GM12878 (cell line): ENCODE results near the gene LGALS1.

ENCODE experiments used
- ETV6 ChIP-seq, 2 experiments: fragments of 450-650 bp in 1 of 2; IDR thresholded peaks in 1 of 2; conservative IDR thresholded peaks in 1 of 2; 2 replicates each; pipeline ENCODE4 v1.6.1; 2014; ENCODE audit warnings: antibody characterized with exemption in 1 of 2, borderline replicate concordance in 1 of 2, low read depth in 1 of 2, mild to moderate bottlenecking in 1 of 2, moderate library complexity in 1 of 2
- EZH2 ChIP-seq: IDR thresholded peaks from 2 replicates; pipeline ENCODE4 v1.6.1; 2012; ENCODE audit warnings: low read depth, mild to moderate bottlenecking, control low read depth, inconsistent platforms, low read length, borderline replicate concordance; ENCODE audit not compliant: control insufficient read depth
- HDAC6 ChIP-seq: fragments of 200-600 bp; sonication (generic); IDR thresholded peaks from one replicate; pipeline ENCODE4 v1.8.0; 2017; ENCODE audit warnings: antibody characterized with exemption; ENCODE audit not compliant: unreplicated experiment
- TF ChIP-seq, protein P1 (sequence below), 3 experiments: IDR thresholded peaks in 2 of 3; conservative IDR thresholded peaks in 1 of 3; 2 replicates each; pipeline ENCODE4 v1.5.1; 2011; ENCODE audit warnings: low read depth in 3 of 3, low read length in 3 of 3, mild to moderate bottlenecking in 3 of 3, control low read depth in 2 of 3, moderate library complexity in 2 of 3, inconsistent platforms in 1 of 3, mixed read lengths in 1 of 3; ENCODE audit not compliant: control insufficient read depth in 2 of 3, insufficient read depth in 1 of 3; ENCODE audit errors: extremely low read depth in 1 of 3
- TF ChIP-seq, protein P2 (sequence below): fragments of 450-650 bp; IDR thresholded peaks from 2 replicates; pipeline ENCODE4 v1.6.1; 2016; ENCODE audit warnings: mild to moderate bottlenecking

DNA sequence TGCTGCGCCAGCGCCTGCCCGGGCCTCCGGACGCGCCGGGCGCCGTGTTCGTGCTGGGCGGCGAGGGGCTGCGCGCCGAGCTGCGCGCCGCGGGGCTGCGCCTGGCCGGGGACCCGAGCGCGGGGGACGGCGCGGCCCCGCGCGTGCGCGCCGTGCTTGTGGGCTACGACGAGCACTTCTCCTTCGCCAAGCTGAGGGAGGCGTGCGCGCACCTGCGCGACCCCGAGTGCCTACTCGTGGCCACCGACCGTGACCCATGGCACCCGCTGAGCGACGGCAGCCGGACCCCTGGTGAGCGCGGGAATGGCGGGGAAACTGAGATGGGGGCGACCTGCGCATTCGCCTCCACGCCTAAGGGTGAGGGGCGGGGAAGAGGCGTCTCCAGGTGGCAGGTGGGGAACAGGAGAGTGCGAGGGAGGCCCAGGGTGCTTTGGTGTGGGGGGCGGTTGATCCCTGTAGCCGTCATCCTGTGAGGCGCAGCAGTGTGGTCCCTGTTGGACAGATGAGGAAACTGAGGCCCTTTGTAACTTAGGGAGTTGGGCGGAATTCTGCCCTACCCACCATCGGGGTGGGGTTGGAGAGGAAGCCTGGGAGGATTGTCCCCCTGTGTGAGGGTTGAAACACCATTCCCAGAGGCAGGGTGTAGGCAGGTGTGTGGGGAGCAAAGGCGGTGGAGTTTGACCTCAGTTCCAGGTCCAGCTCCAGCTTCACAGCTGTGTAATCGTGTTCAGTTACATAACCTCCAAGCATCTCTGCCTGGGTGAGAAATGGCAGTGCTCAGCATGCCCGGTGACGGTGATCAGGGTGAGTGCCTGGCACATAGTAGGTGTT lies 16.2 kb upstream of the LGALS1 start:
- TF ChIP-seq, protein P1, sequence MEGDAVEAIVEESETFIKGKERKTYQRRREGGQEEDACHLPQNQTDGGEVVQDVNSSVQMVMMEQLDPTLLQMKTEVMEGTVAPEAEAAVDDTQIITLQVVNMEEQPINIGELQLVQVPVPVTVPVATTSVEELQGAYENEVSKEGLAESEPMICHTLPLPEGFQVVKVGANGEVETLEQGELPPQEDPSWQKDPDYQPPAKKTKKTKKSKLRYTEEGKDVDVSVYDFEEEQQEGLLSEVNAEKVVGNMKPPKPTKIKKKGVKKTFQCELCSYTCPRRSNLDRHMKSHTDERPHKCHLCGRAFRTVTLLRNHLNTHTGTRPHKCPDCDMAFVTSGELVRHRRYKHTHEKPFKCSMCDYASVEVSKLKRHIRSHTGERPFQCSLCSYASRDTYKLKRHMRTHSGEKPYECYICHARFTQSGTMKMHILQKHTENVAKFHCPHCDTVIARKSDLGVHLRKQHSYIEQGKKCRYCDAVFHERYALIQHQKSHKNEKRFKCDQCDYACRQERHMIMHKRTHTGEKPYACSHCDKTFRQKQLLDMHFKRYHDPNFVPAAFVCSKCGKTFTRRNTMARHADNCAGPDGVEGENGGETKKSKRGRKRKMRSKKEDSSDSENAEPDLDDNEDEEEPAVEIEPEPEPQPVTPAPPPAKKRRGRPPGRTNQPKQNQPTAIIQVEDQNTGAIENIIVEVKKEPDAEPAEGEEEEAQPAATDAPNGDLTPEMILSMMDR (IDR thresholded peaks at IDR 0.05 in 2 of 3, conservative IDR thresholded peaks at IDR 0.05 in 1 of 3; ENCODE audit: control insufficient read depth in 2 of 3, extremely low read depth in 1 of 3, insufficient read depth in 1 of 3, low read depth in 3 of 3, low read length in 3 of 3) = no peak
- TF ChIP-seq HDAC6 (no peak), ETV6 (conservative IDR thresholded peaks at IDR 0.05 in 1 of 2, IDR thresholded peaks at IDR 0.05 in 1 of 2; ENCODE audit: borderline replicate concordance in 1 of 2, low read depth in 1 of 2) (no peak), EZH2 (no peak)
- TF ChIP-seq, protein P2, sequence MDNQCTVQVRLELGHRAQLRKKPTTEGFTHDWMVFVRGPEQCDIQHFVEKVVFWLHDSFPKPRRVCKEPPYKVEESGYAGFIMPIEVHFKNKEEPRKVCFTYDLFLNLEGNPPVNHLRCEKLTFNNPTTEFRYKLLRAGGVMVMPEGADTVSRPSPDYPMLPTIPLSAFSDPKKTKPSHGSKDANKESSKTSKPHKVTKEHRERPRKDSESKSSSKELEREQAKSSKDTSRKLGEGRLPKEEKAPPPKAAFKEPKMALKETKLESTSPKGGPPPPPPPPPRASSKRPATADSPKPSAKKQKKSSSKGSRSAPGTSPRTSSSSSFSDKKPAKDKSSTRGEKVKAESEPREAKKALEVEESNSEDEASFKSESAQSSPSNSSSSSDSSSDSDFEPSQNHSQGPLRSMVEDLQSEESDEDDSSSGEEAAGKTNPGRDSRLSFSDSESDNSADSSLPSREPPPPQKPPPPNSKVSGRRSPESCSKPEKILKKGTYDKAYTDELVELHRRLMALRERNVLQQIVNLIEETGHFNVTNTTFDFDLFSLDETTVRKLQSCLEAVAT = no peak
